Body of pancreas (tissue), 4 donors: ENCODE measurements around the gene B3GLCT. TPM values are rescaled to one million over a fixed set of nuclear protein-coding genes. Genes with fewer than 3 reads are reported as not detected.

Experiments
- ATAC-seq: fragments of 150-250 bp; one replicate; pipeline ENCODE4 v1.9.1; 2016
- DNase-seq, 4 donors: peaks; one replicate each; pipeline ENCODE4 v3.0.0-alpha.2; 2019
- H3K27ac ChIP-seq, 4 donors: fragments of 200-600 bp; sonication (generic); 1 replicate in 3 of 4; 2 replicates in 1 of 4; pipeline versions ENCODE4 v1.5.1 to v1.6.1; 2016 to 2019; ENCODE audit warnings: mild to moderate bottlenecking in 1 of 4, mixed read lengths in 1 of 4, moderate library complexity in 1 of 4
- H3K27me3 ChIP-seq, 2 donors: fragments of 200-600 bp; sonication (generic); one replicate each; pipeline ENCODE4 v1.6.0; 2016; ENCODE audit warnings: mild to moderate bottlenecking in 1 of 2
- H3K36me3 ChIP-seq, 2 donors: fragments of 200-600 bp; sonication (generic); replicated peaks in 1 of 2; 2 replicates each; pipeline ENCODE4 v1.5.1; 2016; ENCODE audit warnings: low read depth in 2 of 2; ENCODE audit not compliant: insufficient read depth in 1 of 2
- H3K4me1 ChIP-seq: fragments of 200-600 bp; sonication (generic); one replicate; pipeline ENCODE4 v1.6.0; 2016
- H3K4me3 ChIP-seq, 2 donors: fragments of 200-600 bp; sonication (generic); 1 replicate in 1 of 2; 2 replicates in 1 of 2; pipeline ENCODE4 v1.5.1; 2016 to 2019
- H3K9me3 ChIP-seq, 3 donors: fragments of 200-600 bp; sonication (generic); 1 replicate in 2 of 3; 2 replicates in 1 of 3; pipeline ENCODE4 v1.5.1; 2016
- CTCF ChIP-seq, 7 experiments: fragments of 450-650 bp in 4 of 7; fragments of 200-600 bp in 3 of 7; sonication (generic) in 3 of 7; IDR thresholded peaks; one replicate each; pipeline ENCODE4 v1.5.1; 2016 to 2019; ENCODE audit warnings: antibody characterized with exemption in 7 of 7
- POLR2A ChIP-seq, 3 donors: fragments of 450-650 bp; IDR thresholded peaks; one replicate each; pipeline ENCODE4 v1.6.1; 2016; ENCODE audit warnings: antibody characterized with exemption in 3 of 3, mild to moderate bottlenecking in 2 of 3
- WGBS, 2 donors: methylation state at CpG; one replicate each; pipeline ENCODE4 v1.1.5; 2017; 5-methylcytosine and 5-hydroxymethylcytosine counted together
- intact Hi-C: fragments of 100-400 bp; cut with DNase I; formaldehyde crosslinking; loops from one replicate; pipeline ENCODE4 v1.15.1; 2023
- total RNA-seq, 2 donors: library from RNA; depleted of rRNA; stranded (reverse); fragments of >200 nt; gene quantifications; one replicate each; pipeline ENCODE4 v1.1.0, GENCODE V29; 2016

The B3GLCT gene
- total RNA-seq, 2 donors from 2014 or later: 2.0 to 5.2 TPM

DNA sequence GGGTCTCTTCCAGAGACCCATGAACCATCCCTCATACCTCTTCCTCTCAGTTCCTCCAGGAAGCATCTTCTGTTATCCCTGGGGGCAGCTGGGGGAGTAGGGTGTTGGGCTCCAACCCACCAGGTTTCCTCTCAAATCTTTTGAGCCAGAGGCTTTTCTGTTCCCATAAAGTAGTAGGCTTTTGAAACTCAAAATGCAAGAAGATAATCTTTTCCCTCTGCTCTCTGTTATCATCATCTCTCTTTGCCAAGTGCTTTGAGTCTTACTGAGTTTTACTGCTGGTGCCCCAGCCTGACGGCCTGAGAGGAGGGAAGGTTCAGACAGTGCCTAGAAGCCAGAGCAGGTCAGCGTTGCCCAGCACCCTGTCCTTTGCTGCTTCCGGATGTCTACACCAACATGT, 157.2 kb downstream of the B3GLCT start:
- Histone ChIP-seq H3K27me3 (no peaks in the 10 kb centered on the region), H3K4me1 (no peaks in the 10 kb centered on the region), H3K4me3 (no peak overlapping the region), H3K27ac (no peak overlapping the region), H3K9me3 (peaks cover 0 to 7% (median 0%) of the 10 kb centered on the region in 3 donors), H3K36me3 (no peaks in the 10 kb centered on the region)
- TF ChIP-seq CTCF (IDR thresholded peaks at IDR 0.05) (no peak), POLR2A (IDR thresholded peaks at IDR 0.05) (no peak)
- no peak for ATAC-seq
- DNase-seq: no peak
- intact Hi-C loops: no loop called here
- WGBS, 2 donors: 53 to 65% methylated on average over 3 of the region's 3 CpGs

- no peaks in the 10 kb centered on the region for H3K4me1 ChIP-seq
- H3K4me3 ChIP-seq: no peak overlapping the region
- H3K9me3 ChIP-seq: peaks cover 0 to 7% (median 0%) of the 10 kb centered on the region in 3 donors
- no peaks in the 10 kb centered on the region for H3K27me3 ChIP-seq
- no peak for DNase-seq
- no peaks in the 10 kb centered on the region for H3K36me3 ChIP-seq
- no peak overlapping the region for H3K27ac ChIP-seq
- no peak for TF ChIP-seq POLR2A (IDR thresholded peaks at IDR 0.05)
- no peak for TF ChIP-seq CTCF (IDR thresholded peaks at IDR 0.05)
- 28% methylated on average over 2 of the region's 2 CpGs for WGBS, 2 donors
- intact Hi-C loops: no loop called here
- ATAC-seq: no peak
These were observed 157.8 kb downstream of the B3GLCT start for GRCh38 chr13:31357581-31357980.

DNA sequence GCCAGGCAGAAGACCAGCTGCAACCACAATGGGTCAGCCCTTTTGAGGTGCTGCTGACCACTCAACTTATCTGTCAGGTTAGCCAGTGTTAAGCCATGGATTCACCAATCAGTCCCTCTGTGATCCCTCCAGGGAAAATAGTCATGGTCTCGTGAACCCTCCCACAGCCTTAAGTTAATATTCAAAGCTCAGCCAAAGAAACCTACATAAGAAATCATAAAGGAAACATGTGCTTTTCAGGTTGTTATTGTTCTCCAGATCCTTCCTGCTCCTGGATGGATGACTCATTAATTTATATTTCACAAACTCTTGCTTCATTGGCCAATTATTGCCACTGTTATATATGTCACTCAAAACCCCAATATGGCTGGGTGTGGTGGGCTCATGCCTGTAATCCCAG, 161.9 kb downstream of the B3GLCT start:
- H3K4me3 ChIP-seq: no peak overlapping the region
- DNase-seq (no peak), ATAC-seq (no peak)
- H3K9me3 ChIP-seq: peaks cover 0 to 19% (median 0%) of the 10 kb centered on the region in 3 donors
- H3K27me3 ChIP-seq: no peaks in the 10 kb centered on the region
- no peaks in the 10 kb centered on the region for H3K4me1 ChIP-seq
- WGBS, 2 donors: 33 to 43% methylated on average over 1 of the region's 1 CpG
- TF ChIP-seq POLR2A (IDR thresholded peaks at IDR 0.05) (no peak), CTCF (IDR thresholded peaks at IDR 0.05) (no peak)
- no peak overlapping the region for H3K27ac ChIP-seq
- H3K36me3 ChIP-seq: no peaks in the 10 kb centered on the region
- intact Hi-C loops: no loop called here

DNA sequence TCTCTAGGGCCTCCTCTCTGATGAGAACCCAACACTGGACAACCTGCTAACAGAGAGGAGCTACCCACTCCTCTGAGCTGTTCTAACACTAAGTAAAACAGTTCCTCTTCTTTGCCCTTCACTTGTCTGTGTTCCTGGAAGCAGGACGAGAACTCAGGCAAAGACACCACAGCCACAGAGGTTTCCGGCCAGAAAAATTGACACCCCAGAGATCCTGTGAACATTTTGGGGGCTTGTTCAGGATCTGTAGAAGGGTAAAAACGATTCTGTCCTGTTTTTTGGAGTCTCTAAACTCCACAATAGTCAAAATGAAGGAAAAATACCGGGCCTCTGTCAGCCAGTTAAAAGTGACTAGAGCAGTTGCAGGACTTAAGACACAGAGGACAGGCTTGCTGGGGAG, 165.9 kb downstream of the B3GLCT start:
- intact Hi-C loops: no loop called here
- no peaks in the 10 kb centered on the region for H3K4me1 ChIP-seq
- no peak for TF ChIP-seq CTCF (IDR thresholded peaks at IDR 0.05)
- TF ChIP-seq POLR2A (IDR thresholded peaks at IDR 0.05): no peak
- H3K4me3 ChIP-seq: no peak overlapping the region
- ATAC-seq (no peak), DNase-seq (no peak)
- H3K27me3 ChIP-seq: no peaks in the 10 kb centered on the region
- H3K9me3 ChIP-seq: peaks cover 0 to 19% (median 0%) of the 10 kb centered on the region in 3 donors
- H3K27ac ChIP-seq: no peak overlapping the region
- WGBS, 2 donors: 43 to 44% methylated on average over 4 of the region's 4 CpGs
- no peaks in the 10 kb centered on the region for H3K36me3 ChIP-seq

DNA sequence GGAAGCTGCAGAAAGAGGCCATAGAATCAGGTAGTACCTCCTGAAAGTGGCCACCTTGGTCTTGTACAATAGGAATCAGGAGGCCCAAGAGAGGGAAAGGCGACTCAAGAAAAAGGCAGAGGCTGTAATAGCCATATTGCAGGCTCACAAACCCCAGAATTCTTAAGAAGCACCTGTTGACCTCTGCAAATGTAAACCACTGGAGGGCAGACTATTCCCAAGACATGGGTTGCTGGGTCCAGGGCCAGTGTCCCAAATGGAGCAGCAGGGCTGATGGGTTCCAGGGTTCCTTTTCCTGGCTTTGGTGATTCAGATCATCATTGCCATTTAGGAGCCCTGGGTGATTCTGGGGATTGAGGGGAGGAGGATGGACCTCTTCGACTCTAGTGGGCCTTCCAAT, 167.6 kb downstream of the B3GLCT start:
- Histone ChIP-seq H3K4me1 (no peaks in the 10 kb centered on the region), H3K27ac (no peak overlapping the region), H3K9me3 (peaks cover 0 to 19% (median 0%) of the 10 kb centered on the region in 3 donors), H3K27me3 (no peaks in the 10 kb centered on the region), H3K4me3 (no peak overlapping the region), H3K36me3 (no peaks in the 10 kb centered on the region)
- no peak for ATAC-seq
- DNase-seq: no peak
- WGBS, 2 donors: 69 to 71% methylated on average over 2 of the region's 2 CpGs
- intact Hi-C loops: no loop called here
- no peak for TF ChIP-seq CTCF (IDR thresholded peaks at IDR 0.05)
- no peak for TF ChIP-seq POLR2A (IDR thresholded peaks at IDR 0.05)
